Liver (tissue), 9 donors: Measurements from ENCODE around the gene GAB2. TPM values are rescaled to one million over a fixed set of nuclear protein-coding genes. Genes with fewer than 3 reads are reported as not detected.

ENCODE experiments used
- DNase-seq: peaks from one replicate; pipeline ENCODE4 v3.0.0-alpha.2; 2017; ENCODE audit warnings: low spot score
- H3K27ac ChIP-seq, 2 donors: one replicate each; pipeline ENCODE4 v1.7.0; 2013; ENCODE audit warnings: inconsistent platforms in 2 of 2, low read length in 2 of 2, control low read depth in 1 of 2, low read depth in 1 of 2, mild to moderate bottlenecking in 1 of 2
- H3K27me3 ChIP-seq, 4 donors: one replicate each; pipeline versions ENCODE4 v1.6.1 to v1.7.0; 2013; ENCODE audit warnings: low read length in 3 of 4, inconsistent platforms in 1 of 4, mild to moderate bottlenecking in 1 of 4, moderate library complexity in 1 of 4; ENCODE audit not compliant: control insufficient read depth in 4 of 4, insufficient read depth in 4 of 4
- H3K36me3 ChIP-seq, 4 donors: one replicate each; pipeline versions ENCODE4 v1.6.1 to v1.7.0; 2013; ENCODE audit warnings: low read length in 3 of 4, mild to moderate bottlenecking in 3 of 4, low read depth in 1 of 4, moderate library complexity in 1 of 4; ENCODE audit not compliant: control insufficient read depth in 4 of 4, insufficient read depth in 3 of 4
- H3K4me1 ChIP-seq, 4 donors: one replicate each; pipeline versions ENCODE4 v1.6.1 to v1.7.0; 2013; ENCODE audit warnings: low read length in 3 of 4, mild to moderate bottlenecking in 3 of 4, moderate library complexity in 1 of 4; ENCODE audit not compliant: control insufficient read depth in 4 of 4, insufficient read depth in 4 of 4
- H3K4me3 ChIP-seq, 3 donors: one replicate each; pipeline versions ENCODE4 v1.6.1 to v1.7.0; 2013; ENCODE audit warnings: low read length in 3 of 3, control low read depth in 1 of 3, low read depth in 1 of 3, mild to moderate bottlenecking in 1 of 3
- H3K9ac ChIP-seq, 2 donors: one replicate each; pipeline ENCODE4 v1.7.0; 2013; ENCODE audit warnings: low read length in 2 of 2, mild to moderate bottlenecking in 2 of 2, moderate library complexity in 2 of 2, control low read depth in 1 of 2, low read depth in 1 of 2
- H3K9me3 ChIP-seq, 4 donors: one replicate each; pipeline versions ENCODE4 v1.6.1 to v1.7.0; 2013; ENCODE audit warnings: low read length in 3 of 4; ENCODE audit not compliant: control insufficient read depth in 4 of 4
- EGR1 ChIP-seq, 2 donors: IDR thresholded peaks; 2 replicates each; pipeline ENCODE4 v1.6.1; 2016 to 2018; ENCODE audit warnings: antibody characterized with exemption in 2 of 2, low read depth in 2 of 2
- FOXA1 ChIP-seq: IDR thresholded peaks from 2 replicates; pipeline ENCODE4 v1.6.1; 2016; ENCODE audit warnings: antibody characterized with exemption
- FOXA2 ChIP-seq: IDR thresholded peaks from 2 replicates; pipeline ENCODE4 v1.6.1; 2016; ENCODE audit warnings: antibody characterized with exemption
- GABPA ChIP-seq, 2 donors: IDR thresholded peaks in 1 of 2; conservative IDR thresholded peaks in 1 of 2; 2 replicates each; pipeline ENCODE4 v1.6.1; 2016; ENCODE audit warnings: antibody characterized with exemption in 2 of 2, mild to moderate bottlenecking in 1 of 2, moderate library complexity in 1 of 2
- HNF4A ChIP-seq, 2 donors: conservative IDR thresholded peaks; 2 replicates each; pipeline ENCODE4 v1.6.1; 2016; ENCODE audit warnings: antibody characterized with exemption in 2 of 2, mild to moderate bottlenecking in 2 of 2
- HNF4G ChIP-seq: IDR thresholded peaks from 2 replicates; pipeline ENCODE4 v1.6.1; 2016; ENCODE audit warnings: antibody characterized with exemption
- JUND ChIP-seq, 2 donors: IDR thresholded peaks; 2 replicates each; pipeline ENCODE4 v1.6.1; 2016; ENCODE audit warnings: antibody characterized with exemption in 2 of 2
- NR2F2 ChIP-seq: IDR thresholded peaks from 2 replicates; pipeline ENCODE4 v1.6.1; 2016; ENCODE audit warnings: antibody characterized with exemption
- RAD21 ChIP-seq, 2 donors: IDR thresholded peaks; 2 replicates each; pipeline ENCODE4 v1.6.1; 2016; ENCODE audit warnings: antibody characterized with exemption in 2 of 2, mild to moderate bottlenecking in 2 of 2
- RXRA ChIP-seq, 2 donors: IDR thresholded peaks; 2 replicates each; pipeline ENCODE4 v1.6.1; 2017 to 2018; ENCODE audit warnings: antibody characterized with exemption in 2 of 2, mild to moderate bottlenecking in 1 of 2
- SP1 ChIP-seq: IDR thresholded peaks from 2 replicates; pipeline ENCODE4 v1.6.1; 2018; ENCODE audit warnings: antibody characterized with exemption, mild to moderate bottlenecking
- TAF1 ChIP-seq: conservative IDR thresholded peaks from 2 replicates; pipeline ENCODE4 v1.6.1; 2016; ENCODE audit warnings: antibody characterized with exemption, mild to moderate bottlenecking
- YY1 ChIP-seq: IDR thresholded peaks from 2 replicates; pipeline ENCODE4 v1.6.1; 2016; ENCODE audit warnings: antibody characterized with exemption, mild to moderate bottlenecking
- WGBS: extraction: QIAGEN DNeasy Blood & Tissue Kit; methylation state at CpG from one replicate; pipeline ENCODE4 v1.1.7; 2013; 5-methylcytosine and 5-hydroxymethylcytosine counted together
- polyA plus RNA-seq, 2 donors: library from polyadenylated mRNA; stranded (reverse) in 1 of 2; unstranded in 1 of 2; fragments of 200-250 nt in 1 of 2; fragments of >200 nt in 1 of 2; fragmentation: Nextera tagmentation in 1 of 2; extraction: Ambion mirVana in 1 of 2; gene quantifications; one replicate each; pipeline versions ENCODE4 v1.2.1 to v1.2.3, GENCODE V29; 2013 to 2015
- total RNA-seq, 2 donors: library from RNA; depleted of rRNA; stranded (reverse); fragments of >200 nt; gene quantifications; one replicate each; pipeline ENCODE4 v1.2.3, GENCODE V29; 2014
- TF ChIP-seq, protein P1 (sequence below): IDR thresholded peaks from 2 replicates; pipeline ENCODE4 v1.6.1; 2016; ENCODE audit warnings: antibody characterized with exemption
- TF ChIP-seq, protein P2 (sequence below): IDR thresholded peaks from 2 replicates; pipeline ENCODE4 v1.6.1; 2016; ENCODE audit warnings: antibody characterized with exemption
- TF ChIP-seq, protein P3 (sequence below): IDR thresholded peaks from 2 replicates; pipeline ENCODE4 v1.6.1; 2016; ENCODE audit warnings: antibody characterized with exemption
- TF ChIP-seq, protein P4 (sequence below): fragments of 150-350 bp; IDR thresholded peaks from 2 replicates; pipeline ENCODE4 v1.5.1; 2017; ENCODE audit warnings: improper control_type of control experiment, low read depth, low read length; ENCODE audit not compliant: missing input control
- TF ChIP-seq, protein P5 (sequence below): IDR thresholded peaks from 2 replicates; pipeline ENCODE4 v1.6.1; 2016; ENCODE audit warnings: antibody characterized with exemption, mild to moderate bottlenecking
- donor health status: healthy.
- donor health status: healthy.
- donor health status: healthy.
- donor health status: healthy.
- donor health status: healthy.

Gene GAB2
- total and polyA plus RNA-seq, 4 donors = 1.3 to 3.6 (median 2.5) TPM

DNA sequence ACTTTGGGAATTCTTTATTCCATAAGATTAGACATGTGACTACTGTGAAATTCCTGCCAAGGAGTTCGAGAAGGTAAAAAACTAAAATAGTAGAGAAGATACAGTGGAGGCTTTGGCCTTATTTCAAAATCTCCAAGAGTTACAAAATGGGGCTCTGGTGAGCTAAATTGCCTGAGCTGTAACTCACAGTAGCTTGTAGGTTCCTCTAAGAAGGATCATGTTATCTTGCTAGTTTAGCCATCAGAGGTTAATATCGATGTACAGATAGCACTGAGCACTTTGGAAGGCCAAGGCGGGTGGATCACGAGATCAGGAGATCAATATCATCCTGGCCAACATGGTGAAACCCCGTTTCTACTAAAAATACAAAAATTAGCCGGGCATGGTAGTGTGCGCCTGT lies 147.8 kb downstream of the GAB2 start:
- no peak for TF ChIP-seq TAF1
- TF ChIP-seq, protein P1, sequence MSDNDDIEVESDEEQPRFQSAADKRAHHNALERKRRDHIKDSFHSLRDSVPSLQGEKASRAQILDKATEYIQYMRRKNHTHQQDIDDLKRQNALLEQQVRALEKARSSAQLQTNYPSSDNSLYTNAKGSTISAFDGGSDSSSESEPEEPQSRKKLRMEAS = no peak
- TF ChIP-seq, protein P2, sequence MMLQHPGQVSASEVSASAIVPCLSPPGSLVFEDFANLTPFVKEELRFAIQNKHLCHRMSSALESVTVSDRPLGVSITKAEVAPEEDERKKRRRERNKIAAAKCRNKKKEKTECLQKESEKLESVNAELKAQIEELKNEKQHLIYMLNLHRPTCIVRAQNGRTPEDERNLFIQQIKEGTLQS = no peak
- no peak for DNase-seq
- peaks cover 0 to 2% (median 0%) of the 10 kb centered on the region in 4 donors for H3K9me3 ChIP-seq
- no peak overlapping the region for H3K9ac ChIP-seq
- no peak overlapping the region for H3K4me3 ChIP-seq
- H3K27me3 ChIP-seq = no peaks in the 10 kb centered on the region
- no peaks in the 10 kb centered on the region for H3K36me3 ChIP-seq
- H3K27ac ChIP-seq = no peak overlapping the region
- peaks cover 0 to 4% (median 0%) of the 10 kb centered on the region in 4 donors for H3K4me1 ChIP-seq
- 89% methylated on average over 7 of the region's 7 CpGs for WGBS

DNA sequence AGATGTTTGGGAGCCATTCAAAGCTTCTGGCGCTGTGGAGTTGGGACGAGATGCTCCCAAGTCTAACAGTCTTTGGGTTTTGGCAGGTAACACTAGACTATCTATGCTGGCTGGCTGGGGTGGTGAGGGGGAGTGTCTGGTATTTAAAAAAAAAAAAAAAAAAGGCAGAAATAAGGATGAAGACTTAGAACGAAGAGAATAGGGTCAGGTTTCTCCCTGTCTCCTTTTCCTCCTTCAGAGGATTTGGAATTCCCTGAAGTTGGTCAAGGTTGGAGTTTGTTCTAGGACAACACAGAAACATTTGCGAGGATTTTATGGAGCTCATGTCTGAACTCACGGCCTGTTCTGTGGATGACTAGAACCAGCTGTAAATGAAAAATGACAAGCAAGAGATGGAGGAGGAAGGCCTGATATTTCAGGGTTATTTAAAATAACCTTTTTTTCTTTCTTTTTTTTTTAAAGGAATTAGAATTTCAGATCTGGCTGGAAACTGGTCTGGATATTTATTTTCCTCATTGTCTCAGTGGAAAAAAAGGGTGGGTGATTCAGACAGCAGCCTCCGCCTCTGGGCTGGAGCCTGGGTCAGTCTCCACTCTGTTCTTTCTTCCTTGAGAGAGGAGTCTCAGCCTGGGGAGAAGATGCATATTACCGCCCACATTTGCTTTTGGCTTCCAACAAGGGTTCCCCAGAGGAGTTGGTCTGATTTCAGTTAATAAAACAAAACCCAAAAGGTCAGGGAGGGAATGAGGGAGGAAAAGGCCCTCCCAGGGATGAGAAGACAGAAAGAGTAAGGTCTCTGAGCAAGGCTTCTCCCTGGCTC lies 148.8 kb downstream of the GAB2 start:
- no peak for DNase-seq
- peaks cover 0 to 2% (median 0%) of the 10 kb centered on the region in 4 donors for H3K9me3 ChIP-seq
- H3K4me3 ChIP-seq = no peak overlapping the region
- no peaks in the 10 kb centered on the region for H3K36me3 ChIP-seq
- no peaks in the 10 kb centered on the region for H3K27me3 ChIP-seq
- no peak overlapping the region for H3K9ac ChIP-seq
- no peak overlapping the region for H3K27ac ChIP-seq
- TF ChIP-seq JUND (IDR thresholded peaks at IDR 0.05) (no peak), HNF4A (conservative IDR thresholded peaks at IDR 0.05) (no peak), YY1 (no peak), GABPA (IDR thresholded peaks at IDR 0.05 in 1 of 2, conservative IDR thresholded peaks at IDR 0.05 in 1 of 2) (no peak), EGR1 (IDR thresholded peaks at IDR 0.05; ENCODE audit: low read depth in 2 of 2) (no peak), TAF1 (no peak), RXRA (IDR thresholded peaks at IDR 0.05) (no peak), HNF4G (no peak), NR2F2 (no peak), FOXA1 (no peak), SP1 (no peak), FOXA2 (no peak), RAD21 (IDR thresholded peaks at IDR 0.05) (no peak)
- TF ChIP-seq, protein P3, sequence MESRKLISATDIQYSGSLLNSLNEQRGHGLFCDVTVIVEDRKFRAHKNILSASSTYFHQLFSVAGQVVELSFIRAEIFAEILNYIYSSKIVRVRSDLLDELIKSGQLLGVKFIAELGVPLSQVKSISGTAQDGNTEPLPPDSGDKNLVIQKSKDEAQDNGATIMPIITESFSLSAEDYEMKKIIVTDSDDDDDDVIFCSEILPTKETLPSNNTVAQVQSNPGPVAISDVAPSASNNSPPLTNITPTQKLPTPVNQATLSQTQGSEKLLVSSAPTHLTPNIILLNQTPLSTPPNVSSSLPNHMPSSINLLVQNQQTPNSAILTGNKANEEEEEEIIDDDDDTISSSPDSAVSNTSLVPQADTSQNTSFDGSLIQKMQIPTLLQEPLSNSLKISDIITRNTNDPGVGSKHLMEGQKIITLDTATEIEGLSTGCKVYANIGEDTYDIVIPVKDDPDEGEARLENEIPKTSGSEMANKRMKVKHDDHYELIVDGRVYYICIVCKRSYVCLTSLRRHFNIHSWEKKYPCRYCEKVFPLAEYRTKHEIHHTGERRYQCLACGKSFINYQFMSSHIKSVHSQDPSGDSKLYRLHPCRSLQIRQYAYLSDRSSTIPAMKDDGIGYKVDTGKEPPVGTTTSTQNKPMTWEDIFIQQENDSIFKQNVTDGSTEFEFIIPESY = no peak
- TF ChIP-seq, protein P4, sequence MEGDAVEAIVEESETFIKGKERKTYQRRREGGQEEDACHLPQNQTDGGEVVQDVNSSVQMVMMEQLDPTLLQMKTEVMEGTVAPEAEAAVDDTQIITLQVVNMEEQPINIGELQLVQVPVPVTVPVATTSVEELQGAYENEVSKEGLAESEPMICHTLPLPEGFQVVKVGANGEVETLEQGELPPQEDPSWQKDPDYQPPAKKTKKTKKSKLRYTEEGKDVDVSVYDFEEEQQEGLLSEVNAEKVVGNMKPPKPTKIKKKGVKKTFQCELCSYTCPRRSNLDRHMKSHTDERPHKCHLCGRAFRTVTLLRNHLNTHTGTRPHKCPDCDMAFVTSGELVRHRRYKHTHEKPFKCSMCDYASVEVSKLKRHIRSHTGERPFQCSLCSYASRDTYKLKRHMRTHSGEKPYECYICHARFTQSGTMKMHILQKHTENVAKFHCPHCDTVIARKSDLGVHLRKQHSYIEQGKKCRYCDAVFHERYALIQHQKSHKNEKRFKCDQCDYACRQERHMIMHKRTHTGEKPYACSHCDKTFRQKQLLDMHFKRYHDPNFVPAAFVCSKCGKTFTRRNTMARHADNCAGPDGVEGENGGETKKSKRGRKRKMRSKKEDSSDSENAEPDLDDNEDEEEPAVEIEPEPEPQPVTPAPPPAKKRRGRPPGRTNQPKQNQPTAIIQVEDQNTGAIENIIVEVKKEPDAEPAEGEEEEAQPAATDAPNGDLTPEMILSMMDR = no peak
- TF ChIP-seq, protein P1 = no peak
- TF ChIP-seq, protein P5, sequence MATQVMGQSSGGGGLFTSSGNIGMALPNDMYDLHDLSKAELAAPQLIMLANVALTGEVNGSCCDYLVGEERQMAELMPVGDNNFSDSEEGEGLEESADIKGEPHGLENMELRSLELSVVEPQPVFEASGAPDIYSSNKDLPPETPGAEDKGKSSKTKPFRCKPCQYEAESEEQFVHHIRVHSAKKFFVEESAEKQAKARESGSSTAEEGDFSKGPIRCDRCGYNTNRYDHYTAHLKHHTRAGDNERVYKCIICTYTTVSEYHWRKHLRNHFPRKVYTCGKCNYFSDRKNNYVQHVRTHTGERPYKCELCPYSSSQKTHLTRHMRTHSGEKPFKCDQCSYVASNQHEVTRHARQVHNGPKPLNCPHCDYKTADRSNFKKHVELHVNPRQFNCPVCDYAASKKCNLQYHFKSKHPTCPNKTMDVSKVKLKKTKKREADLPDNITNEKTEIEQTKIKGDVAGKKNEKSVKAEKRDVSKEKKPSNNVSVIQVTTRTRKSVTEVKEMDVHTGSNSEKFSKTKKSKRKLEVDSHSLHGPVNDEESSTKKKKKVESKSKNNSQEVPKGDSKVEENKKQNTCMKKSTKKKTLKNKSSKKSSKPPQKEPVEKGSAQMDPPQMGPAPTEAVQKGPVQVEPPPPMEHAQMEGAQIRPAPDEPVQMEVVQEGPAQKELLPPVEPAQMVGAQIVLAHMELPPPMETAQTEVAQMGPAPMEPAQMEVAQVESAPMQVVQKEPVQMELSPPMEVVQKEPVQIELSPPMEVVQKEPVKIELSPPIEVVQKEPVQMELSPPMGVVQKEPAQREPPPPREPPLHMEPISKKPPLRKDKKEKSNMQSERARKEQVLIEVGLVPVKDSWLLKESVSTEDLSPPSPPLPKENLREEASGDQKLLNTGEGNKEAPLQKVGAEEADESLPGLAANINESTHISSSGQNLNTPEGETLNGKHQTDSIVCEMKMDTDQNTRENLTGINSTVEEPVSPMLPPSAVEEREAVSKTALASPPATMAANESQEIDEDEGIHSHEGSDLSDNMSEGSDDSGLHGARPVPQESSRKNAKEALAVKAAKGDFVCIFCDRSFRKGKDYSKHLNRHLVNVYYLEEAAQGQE = no peak
- TF ChIP-seq, protein P2 = no peak
- peaks cover 0 to 4% (median 0%) of the 10 kb centered on the region in 4 donors for H3K4me1 ChIP-seq
- 89% methylated on average over 7 of the region's 7 CpGs for WGBS
